ENCODE data around the gene PLAGL1.
A peak's percentile ranks its signal among the peaks of the same experiment; 100 is the strongest.

Gene PLAGL1

DNA sequence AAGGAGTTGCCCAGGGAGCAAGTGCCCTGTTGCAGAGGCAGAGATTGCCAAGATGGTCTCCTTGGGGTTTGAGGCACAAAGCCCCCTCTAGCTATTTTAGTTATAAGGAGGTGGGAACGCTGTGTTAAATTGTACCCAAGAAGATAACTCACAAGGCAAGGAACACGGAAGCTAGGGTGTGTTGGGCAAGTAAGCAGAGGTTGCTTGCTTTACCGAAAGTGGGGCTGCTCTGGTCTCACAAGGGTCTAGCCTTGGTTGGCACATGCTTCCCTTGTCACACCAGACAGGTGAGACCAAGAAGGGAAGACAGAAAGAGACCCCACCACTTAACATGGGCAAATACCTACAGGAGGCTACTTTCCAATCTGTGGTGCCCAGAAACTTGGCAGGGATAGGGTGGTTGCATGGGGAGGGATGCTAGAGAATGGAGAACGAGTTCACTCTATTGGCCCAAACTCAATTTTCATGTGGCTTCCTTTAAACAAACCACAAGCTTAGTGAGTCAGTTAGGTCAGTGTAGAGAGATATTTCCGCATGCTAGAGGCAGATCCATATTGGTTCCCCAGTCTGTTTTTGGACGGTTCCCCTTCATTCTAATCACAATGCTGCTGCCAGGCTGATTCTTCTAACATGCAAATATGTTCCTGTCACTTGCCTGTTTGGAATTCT lies 42.4 kb downstream of the PLAGL1 start:
- no peak for DNase-seq (ENCODE audit: low read depth)

DNA sequence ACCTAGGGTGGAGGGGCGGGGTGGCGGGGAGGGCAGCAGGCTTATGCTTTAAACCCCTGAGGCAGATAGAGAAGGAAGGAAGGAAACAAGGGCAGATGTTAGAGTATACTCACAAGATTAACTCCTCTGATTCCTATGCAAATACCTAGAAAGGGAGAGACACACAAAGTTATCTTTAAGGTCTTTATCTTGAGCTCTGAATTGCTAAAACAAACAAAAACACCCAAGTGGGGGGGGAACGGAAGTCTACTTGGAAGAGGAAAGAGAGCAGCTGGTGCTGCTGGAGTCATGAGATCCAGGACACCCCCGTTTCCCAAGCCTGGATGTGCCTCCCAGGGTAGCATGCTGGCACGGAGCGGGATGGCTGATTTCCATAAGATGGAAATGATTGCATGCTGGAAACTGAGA lies 43.4 kb downstream of the PLAGL1 start:
- no peak for DNase-seq (ENCODE audit: low read depth)

DNA sequence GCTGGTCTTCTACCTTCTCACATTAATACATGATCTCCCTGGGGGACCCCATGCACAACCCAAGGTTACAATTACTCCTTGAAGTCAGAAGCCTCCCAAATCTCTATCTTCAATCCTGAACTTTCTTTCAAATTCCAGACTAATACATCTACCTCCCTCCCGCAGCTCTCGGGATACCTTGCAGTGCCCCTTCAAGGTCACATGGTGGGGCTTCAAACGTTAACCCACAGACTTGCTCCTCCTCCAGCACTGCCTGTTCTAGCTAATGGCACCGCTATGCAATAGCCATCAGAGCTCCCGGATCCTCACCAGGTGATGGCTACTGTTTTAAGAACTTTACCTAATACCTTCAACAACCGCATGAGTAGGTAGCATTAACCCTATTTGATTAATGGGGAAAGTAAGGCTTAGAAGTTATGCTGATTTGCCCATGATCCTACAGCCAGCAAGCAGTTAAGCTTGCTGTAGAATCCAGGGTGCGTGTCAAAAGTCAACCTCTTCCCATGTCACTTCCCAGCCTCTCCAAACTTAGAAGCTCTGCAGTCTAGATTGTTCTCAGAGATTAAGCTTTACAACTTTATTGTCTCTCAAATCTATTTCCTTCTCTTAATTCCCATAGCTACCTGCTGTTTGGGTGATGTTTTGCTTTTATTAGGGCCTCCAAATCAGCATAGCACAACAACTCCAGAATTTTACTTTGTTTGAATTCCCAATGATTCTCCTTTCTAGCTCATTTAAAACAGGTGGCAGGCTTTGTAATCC lies 44.7 kb downstream of the PLAGL1 start:
- no peak for DNase-seq (ENCODE audit: low read depth)

DNA sequence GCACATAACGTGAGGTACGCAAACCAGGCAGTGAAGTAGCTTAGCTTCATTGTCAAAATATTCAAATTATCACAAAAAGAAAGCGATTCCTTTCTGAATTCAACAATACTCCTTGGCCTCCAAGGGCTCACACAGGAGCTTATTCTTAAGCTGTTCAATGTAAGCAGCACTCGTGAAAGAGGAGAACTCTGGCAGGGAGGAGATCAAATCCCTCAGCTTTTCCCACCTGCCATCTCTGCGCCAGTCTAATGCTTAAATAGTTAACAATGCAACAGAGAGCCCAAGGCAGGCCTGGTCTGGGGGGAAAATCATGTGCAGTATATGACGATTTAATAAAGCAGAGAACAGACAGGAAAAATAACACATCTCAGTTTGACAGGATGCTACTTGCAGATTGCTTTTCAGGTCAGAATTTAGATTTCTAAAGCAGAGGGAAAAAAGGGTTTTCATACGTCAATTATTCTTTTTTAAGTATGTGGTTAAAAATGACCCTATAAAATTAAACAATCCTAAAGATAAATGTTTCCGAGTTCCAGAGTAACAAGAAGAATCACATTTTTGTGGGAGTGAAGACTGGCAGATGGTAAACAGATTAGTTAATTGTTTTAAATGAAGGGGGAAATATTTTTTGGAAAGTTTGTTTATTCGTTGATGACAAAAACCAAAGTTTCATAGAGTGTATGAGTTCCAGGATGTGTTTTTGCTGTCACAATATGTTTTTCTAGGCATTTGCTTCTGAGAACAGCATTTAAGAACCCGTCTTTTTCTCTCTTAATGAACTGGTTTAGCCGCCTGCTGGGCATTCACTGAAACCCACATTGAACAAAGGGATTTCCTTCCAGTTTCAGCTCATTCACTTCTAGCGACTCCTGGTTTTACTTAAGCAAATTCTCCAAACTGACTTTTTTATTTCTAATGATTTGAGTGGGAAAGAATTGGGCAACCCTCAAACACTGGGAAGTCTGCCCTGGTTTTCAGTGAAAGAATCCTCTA lies 45.9 kb downstream of the PLAGL1 start:
- DNase-seq (ENCODE audit: low read depth), result no peak

DNA sequence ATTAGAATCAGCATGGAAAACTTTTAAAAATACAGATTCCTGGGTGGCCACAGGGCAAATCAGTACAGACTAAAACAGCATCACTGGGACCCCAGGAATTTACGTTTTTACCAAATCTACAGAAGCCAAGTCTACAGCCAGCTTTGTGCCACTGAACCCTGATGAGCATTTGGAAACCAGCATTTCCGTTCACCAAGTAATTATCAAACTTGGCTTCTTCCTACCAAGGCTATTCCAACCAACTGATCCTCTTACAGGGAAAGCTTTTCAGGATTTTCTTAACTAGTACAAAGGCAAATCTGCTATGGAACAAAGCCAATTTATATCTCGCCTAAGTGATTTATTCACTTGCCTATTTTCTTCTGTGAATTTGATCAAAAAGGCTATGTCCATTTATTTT lies 47.0 kb downstream of the PLAGL1 start:
- DNase-seq (ENCODE audit: low read depth), result no peak

DNA sequence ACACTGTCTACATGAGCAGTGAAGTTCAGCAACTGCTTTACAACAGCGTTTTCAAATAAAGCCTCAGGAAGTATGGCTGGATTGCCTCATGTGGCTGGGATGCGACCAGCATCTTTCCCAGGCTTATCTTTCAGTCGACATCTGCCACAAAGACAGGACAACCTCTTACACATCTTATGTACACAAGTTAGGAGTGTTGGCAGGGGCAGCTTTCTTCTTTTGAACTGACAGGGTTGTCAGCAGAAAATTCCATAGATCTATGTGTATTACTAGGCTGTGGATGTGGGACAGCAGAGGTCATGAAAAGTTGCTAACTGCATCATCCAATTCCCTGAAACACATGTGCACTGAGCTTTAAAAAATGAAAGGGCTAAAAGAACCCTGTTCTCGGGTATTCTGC lies 48.1 kb downstream of the PLAGL1 start:
- no peak for DNase-seq (ENCODE audit: low read depth)

DNA sequence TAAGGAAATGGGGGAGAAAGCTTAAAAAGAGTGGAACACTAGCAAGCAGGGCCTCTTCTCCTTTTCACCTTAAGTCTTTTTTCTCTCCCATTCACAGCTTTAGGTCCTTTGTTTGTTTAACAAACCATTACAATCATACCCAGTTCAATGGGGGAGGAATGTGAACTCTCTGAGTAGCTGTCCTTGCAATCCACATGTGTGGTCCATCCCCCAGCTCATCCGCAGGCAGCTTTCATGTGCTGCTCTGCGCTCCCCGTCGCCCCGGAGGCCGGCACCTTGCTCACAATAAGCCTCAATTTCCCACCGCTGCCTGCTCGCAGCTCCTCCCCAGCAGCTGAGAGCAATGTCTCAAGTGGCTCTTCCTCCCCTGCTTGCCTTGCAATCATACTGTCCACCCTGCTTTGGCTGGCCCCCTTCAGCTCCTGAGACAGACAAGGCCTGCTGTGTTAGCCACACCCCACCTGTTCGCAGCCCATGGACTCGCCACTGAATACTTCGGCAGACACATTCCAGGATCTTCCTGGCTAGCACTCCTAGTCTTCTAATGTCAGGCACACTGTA lies 49.1 kb downstream of the PLAGL1 start:
- DNase-seq (ENCODE audit: low read depth), result no peak

DNA sequence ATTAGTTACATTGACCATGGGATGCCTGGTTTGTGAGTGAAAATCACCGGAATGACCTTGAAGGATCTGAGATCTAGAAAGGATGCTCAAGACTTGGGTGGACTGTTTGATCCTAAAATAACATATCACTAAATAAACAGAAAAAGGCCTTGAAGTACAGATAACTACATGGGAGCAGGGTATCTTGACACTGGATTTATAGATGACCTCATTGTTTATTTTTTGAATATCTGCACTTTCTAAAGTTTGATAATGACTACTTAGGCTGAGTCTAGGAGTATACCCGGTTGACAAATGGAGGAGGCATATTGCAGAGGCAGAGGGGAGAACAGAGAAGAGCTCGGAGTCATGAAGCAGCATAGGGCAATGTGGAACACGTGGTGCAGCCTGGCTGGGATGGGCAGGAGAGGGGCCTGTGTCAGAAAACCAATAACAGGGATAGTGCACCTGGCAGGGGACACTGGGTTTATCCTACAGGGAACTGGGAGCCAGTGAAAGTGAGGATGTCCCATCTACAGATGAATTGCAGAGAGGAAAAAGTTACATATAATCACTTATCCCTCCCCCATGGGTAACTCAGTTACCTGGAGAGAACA lies 50.3 kb downstream of the PLAGL1 start:
- DNase-seq (ENCODE audit: low read depth), result no peak

DNA sequence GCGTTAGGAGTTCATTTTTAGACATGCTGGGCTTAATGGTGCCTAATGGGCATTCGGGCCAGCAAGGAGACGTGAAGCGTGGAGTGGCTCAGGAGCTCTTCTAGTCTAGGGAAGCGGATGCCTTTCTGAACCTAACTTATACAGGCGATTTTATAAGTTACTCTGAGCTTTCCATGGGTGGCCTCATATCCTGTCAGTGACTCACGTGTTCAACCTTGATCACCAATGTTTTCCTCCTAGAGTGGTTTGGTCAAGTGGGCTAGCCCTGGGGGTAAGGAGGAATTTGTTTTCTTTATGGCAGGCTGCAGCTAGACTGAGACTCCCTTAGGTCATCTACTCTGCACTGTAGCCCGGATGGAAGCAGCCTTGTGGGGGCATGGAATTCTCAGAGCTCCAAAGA lies 52.1 kb downstream of the PLAGL1 start:
- DNase-seq (ENCODE audit: low read depth), result no peak

DNA sequence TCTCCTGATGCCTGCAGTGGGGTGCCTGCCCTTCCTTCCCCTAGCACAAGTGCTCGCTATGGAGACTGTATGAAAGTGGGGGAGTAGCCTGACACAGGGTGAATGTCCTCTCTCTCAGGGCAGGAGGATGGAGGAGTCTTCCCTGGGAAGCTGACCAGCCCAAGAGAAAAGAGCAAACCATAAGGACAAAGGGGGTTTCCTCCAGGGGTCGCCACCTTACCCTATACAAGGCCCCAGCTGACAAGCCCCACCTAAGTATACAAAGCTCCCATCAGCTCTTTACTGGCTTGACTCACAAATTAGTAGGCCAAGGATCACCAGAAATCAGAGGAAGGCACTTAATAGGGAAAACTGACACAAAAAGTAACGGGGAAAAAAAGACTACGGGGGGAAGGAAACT lies 54.1 kb downstream of the PLAGL1 start:
- DNase-seq (ENCODE audit: low read depth), result no peak

DNA sequence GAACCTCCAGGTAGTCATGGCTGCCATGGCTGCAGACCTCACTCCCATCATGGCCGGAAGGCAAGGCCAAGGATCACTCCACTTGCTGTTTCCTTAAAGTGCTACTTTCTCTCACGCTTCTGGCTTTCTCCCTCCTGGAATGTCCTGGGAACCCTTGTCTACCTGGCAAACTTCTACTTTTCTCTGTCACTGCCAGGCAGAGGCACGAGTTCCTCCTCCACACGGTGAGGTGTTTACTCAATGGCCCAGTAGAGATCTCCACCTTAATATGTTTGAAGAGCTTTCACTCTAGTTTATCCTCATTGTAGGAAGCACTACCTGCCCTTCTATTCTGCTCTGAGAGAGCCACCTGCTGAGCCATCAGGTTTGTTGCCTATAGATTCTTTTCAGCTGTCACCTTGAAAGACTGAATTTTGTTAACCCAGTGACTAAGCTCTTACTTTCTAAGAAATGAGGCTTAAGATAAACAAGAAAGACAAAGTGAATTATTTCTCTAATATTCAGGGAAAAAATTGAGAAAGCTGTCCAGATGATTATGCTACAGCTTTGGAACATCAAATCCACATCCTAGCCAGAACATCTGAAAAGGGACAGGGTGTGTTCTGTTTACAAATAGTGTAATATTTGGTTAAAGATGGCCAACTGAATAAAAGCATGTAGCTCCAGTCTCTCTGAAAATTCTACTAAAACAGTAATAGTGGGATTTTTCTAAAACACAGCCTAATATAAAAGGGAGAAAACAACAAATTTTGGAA lies 54.9 kb downstream of the PLAGL1 start:
- DNase-seq (ENCODE audit: low read depth), result no peak

DNA sequence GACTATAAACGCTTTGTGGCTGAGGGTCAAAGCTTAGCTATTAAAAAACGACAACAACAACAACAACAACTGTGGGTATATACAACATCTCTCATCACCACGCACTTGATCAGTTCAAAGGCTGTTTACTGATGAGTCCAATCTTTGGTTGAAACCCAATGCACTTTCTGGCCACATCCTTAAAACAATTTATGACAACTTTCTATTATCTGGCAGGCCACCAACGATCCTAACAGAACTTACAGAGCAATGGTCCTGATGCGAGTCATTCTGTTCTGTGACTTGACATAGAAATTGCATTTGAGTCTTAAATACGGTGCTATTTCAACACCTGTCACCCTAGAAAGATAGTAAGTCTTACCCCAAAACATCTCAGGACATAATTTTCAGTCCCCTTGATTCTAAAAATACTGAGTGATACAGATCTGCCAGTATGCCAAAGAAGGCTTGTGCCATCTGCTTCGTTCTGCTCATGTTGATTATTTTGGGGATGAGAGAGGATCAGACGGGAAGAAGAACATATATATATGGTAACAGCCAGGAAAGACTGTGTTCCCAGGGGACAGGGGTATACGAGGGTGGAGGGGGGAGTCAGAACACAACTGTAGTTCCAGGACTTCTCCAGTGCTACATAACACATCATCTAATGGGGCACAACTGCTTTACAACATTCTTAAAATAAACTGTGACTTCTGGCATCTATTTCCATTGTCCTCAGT lies 55.8 kb downstream of the PLAGL1 start:
- no peak for DNase-seq (ENCODE audit: low read depth)

DNA sequence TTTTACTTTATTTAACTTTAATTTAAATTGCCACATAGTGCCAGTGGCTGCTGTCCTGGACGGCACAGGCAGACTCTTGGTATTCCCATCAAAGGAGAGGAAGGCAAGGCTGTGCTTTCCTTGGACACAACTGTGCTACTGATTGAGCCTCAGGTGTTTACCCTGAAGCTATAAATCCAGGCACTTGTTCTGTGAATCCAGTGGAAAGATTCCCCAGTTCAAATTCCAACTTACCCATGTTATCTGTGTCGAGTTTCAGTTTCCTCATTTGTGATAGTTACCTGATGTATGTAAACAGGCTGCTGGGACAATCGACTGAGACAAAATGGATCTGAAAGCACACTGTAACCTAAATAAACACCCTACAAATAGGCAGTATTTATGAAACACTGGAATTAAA lies 57.2 kb downstream of the PLAGL1 start:
- no peak for DNase-seq (ENCODE audit: low read depth)

DNA sequence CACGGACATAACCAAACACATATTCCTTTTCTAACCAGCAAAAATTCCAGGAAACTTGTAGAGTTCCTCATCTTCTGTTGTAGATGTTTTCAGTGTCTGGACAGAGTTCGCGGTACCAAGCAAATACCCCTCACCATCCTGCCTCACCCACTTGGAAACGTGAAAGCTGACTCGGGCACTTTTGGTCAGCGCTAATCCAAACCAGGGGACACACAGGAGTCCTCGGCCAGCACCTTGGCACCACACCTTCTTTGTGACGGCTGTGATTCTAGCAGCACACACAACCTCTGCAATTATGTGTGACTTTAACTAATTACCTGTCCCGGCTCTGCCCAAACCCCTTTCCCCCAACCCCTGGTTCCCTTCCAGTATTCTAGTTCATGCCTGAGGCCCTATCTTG lies 58.1 kb downstream of the PLAGL1 start:
- DNase-seq (ENCODE audit: low read depth), result no peak

DNA sequence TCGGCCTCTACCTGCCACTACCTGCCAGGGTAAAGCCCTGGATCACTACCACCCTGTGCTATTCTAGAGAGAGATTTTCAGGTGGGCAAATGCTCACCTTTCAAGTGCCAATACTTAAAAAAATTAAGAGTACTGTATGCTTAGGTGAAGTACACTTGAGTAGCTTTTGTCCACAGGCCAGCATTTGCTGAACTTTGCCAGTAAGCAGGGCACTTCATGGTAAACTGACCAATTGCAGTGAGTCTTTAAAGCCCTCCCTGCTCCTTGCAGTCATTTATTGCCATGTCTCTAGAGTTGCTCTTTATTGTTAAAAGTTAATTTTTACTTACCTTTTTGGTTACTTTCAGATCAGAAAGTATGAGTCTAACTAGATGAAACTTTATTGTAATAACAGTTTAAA lies 58.5 kb downstream of the PLAGL1 start:
- DNase-seq (ENCODE audit: low read depth), result no peak

DNA sequence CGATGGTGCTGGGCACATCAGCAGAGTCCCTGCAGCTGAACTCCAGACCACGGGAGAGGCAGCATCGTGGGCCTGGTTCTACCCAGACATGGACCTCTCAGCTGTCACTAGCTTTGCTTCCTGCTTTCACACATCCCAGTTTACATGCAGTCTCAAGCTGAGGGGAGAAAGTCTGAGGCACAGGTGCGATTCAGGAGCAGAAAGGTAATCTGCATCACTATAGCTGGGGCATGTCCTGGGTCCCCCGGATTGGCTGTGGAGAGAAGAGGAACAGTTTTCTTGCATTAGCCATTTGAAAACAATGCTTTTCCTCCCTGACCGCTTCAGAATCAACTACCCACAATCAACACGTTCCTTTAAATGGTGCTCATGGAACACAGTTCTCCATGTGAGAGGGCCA lies 59.9 kb downstream of the PLAGL1 start:
- no peak for DNase-seq (ENCODE audit: low read depth)

DNA sequence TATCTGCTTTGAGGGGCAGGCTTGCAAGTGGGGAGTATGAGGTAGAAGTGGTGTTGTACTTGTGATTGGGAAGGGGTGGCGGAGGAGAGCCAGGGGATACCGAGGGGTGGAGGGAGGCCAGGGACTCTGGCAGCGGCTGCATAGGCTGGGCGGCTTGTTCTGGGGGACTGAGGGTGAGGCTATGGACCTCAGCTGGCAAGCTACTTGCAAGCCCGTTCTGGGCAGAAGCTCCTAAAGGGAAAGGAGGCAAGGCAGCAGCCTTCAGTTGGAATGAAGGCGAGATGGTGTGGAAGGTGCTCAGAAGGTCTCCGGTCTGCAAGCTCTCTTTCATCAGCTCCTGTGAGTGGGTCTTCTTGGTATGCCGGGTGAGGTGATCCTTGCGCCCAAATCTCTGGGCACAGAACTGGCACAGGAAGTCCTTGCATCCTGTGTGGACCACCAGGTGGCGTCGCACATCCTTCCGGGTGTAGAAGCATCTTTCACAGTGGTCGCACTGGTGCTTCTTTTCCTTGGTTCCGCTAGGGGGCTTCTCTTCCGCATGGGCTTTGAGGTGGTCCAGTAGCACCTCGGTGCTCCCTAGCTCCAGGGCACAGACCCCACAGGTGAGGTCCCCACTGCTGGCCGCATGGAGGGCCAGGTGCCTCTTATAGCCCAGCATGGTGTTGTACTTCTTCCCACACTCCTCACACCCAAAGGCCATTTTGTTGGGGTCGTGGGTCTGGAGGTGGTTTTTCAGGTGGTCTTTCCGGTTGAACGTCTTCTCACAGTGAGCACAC lies 66.0 kb downstream of the PLAGL1 start:
- peak; percentile 21 for DNase-seq (ENCODE audit: low read depth)

DNA sequence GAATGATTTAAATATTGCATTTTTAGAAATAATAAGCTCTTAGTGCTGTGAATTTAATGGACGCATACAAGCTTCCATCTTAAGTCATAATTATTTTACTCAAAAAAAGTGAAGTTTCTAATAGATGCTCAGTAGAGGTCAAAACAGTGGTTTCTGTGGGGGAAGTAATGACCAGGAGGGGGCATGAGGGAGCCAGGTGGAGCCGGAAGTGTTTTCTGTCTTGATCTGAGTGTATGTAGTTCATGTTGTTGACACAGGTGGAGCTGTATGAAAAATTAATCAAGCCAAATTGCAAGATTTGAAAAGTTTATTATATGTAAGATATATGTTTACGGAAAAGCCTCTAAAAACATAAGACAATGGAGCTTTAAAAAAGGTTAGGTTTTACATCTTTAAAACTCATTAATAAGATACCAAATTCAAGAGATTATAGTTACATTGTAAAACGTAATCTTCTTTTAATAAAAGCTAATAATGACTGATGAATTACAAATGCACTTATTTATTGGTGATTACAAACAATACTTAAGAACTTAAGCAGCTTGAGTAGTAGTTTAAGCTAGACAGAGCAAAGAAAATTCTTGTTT lies 68.0 kb downstream of the PLAGL1 start:
- no peak for DNase-seq (ENCODE audit: low read depth)

DNA sequence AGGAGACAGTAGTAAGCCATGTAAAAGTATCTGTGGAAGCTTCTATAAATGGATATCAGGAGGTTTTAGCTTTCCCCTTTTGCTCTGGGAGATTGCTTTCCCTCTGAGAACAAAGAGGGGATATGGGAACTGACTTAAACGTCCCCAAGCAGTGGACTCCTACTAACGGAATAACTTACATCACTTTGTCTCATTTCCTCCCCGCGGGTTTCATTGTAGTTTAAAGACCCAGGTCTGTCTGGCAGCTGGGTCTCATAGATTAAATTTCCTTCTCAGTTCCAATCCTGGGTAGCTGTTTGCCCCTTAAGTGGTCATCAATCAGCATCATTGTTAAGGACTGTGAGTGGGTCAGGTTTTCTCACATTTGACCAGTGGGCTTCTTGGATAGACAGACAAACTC lies 68.7 kb downstream of the PLAGL1 start:
- no peak for DNase-seq (ENCODE audit: low read depth)

DNA sequence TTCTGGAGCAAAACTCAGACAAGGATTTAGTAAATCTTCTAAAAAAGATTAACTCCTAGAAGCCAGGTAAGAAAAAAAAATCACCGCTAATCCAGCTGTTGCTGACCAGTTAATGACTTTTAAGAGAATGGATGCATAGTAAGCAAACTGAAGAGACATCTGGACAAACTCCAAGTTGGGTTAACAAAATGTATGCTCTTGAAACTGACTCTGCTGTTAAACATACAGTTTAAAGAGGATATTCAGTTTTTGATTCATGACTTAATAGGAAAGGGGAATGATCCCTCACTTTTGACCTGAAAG lies 70.4 kb downstream of the PLAGL1 start:
- no peak for DNase-seq (ENCODE audit: low read depth)

All from stimulated activated CD8-positive, alpha-beta memory T cell treated with anti-CD3 and anti-CD28 coated beads, Interleukin-12 subunit alpha, Interleukin-12 subunit beta, amount 100 ng/mL, for 4 hours (primary cell).